Memory B cell (primary cell): ENCODE measurements around the gene CRAMP1.
A peak's percentile ranks its signal among the peaks of the same experiment; 100 is the strongest.
"Not testable (repeated sequence)": the region's sequence is repeated elsewhere in the genome, so short reads cannot be mapped to it uniquely, and the experiment has no call there.

Experiments used
- ATAC-seq: fragments of 150-1000 bp; cut with Tn5 transposase; 2 replicates; pipeline ENCODE4 v1.10.0; 2021; ENCODE audit warnings: low read depth, mild to moderate bottlenecking, moderate library complexity
- DNase-seq, 2 donors: peaks; one replicate each; pipeline ENCODE4 v3.0.0; 2022; ENCODE audit warnings: low spot score in 2 of 2
- H3K27ac Mint-ChIP-seq: one replicate; pipeline ENCODE4 v1.8.0; 2022; ENCODE audit warnings: mild to moderate bottlenecking, moderate library complexity, mixed read lengths
- H3K27me3 Mint-ChIP-seq: one replicate; pipeline ENCODE4 v1.8.0; 2022; ENCODE audit warnings: mixed read lengths
- H3K36me3 Mint-ChIP-seq: one replicate; pipeline ENCODE4 v1.8.0; 2022; ENCODE audit warnings: mild to moderate bottlenecking, mixed read lengths
- H3K4me1 Mint-ChIP-seq: one replicate; pipeline ENCODE4 v1.8.0; 2022; ENCODE audit warnings: mixed read lengths
- H3K4me3 Mint-ChIP-seq: one replicate; pipeline ENCODE4 v1.8.0; 2022; ENCODE audit warnings: mild to moderate bottlenecking, moderate library complexity, mixed read lengths
- H3K9me3 Mint-ChIP-seq: one replicate; pipeline ENCODE4 v1.8.0; 2022; ENCODE audit warnings: mixed read lengths

CRAMP1 gene

GRCh38 chr16:1581804-1582203, 30.4 kb upstream of the CRAMP1 start:
- Mint-ChIP-seq H3K36me3 (peaks cover 8% of the 10 kb centered on the region), H3K27ac (no peak overlapping the region), H3K4me1 (peaks cover 2% of the 10 kb centered on the region), H3K9me3 (peaks cover 5% of the 10 kb centered on the region), H3K27me3 (no peaks in the 10 kb centered on the region), H3K4me3 (no peak overlapping the region)
- ATAC-seq = no peak
- no peak for DNase-seq

GRCh38 chr16:1583180-1583579, 29.0 kb upstream of the CRAMP1 start:
- H3K4me1 Mint-ChIP-seq = peaks cover 2% of the 10 kb centered on the region
- no peak overlapping the region for H3K4me3 Mint-ChIP-seq
- DNase-seq (no peak), ATAC-seq (no peak)
- no peaks in the 10 kb centered on the region for H3K27me3 Mint-ChIP-seq
- H3K36me3 Mint-ChIP-seq = peaks cover 8% of the 10 kb centered on the region
- H3K27ac Mint-ChIP-seq = no peak overlapping the region
- H3K9me3 Mint-ChIP-seq = peaks cover 5% of the 10 kb centered on the region

DNA sequence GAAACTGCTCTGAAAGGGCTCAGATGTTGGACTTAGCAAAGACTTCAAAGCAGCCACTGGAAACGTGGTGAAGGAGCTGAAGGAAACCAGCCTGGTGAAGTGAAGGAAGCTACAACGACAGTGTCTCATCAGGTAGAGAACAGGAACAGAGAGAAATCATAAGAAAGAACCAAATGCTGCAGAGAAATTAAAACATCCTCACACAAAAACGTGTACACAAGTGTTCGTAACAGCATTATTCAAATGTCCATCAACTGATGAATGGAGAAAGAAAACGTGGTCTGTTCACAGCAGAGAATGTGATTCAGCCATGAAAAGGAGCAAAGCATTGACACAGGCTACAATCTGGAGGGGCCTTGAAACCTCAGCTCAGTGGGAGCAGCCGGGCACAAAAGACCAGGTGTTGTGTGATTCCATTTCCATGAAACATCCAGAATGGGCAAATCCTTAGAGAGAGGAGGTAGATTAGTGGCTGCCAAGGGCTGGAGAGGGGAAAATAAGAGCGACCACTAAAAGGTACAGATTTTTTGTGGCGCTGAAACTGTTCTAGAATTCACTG, 27.2 kb upstream of the CRAMP1 start:
- Mint-ChIP-seq H3K4me1 (peaks cover 2% of the 10 kb centered on the region), H3K36me3 (peaks cover 8% of the 10 kb centered on the region), H3K27me3 (no peaks in the 10 kb centered on the region), H3K27ac (no peak overlapping the region), H3K9me3 (peaks cover 5% of the 10 kb centered on the region), H3K4me3 (no peak overlapping the region)
- DNase-seq (no peak), ATAC-seq (no peak)

- H3K9me3 Mint-ChIP-seq = no peaks in the 10 kb centered on the region
- no peak overlapping the region for H3K4me3 Mint-ChIP-seq
- H3K27me3 Mint-ChIP-seq = no peaks in the 10 kb centered on the region
- no peaks in the 10 kb centered on the region for H3K4me1 Mint-ChIP-seq
- no peak overlapping the region for H3K27ac Mint-ChIP-seq
- ATAC-seq (no peak), DNase-seq (no peak)
- H3K36me3 Mint-ChIP-seq = no peaks in the 10 kb centered on the region
Measured at GRCh38 chr16:1590366-1590765, 21.8 kb upstream of the CRAMP1 start.

- DNase-seq (no peak), ATAC-seq (no peak)
- no peaks in the 10 kb centered on the region for H3K36me3 Mint-ChIP-seq
- H3K4me1 Mint-ChIP-seq = no peaks in the 10 kb centered on the region
- H3K27me3 Mint-ChIP-seq = no peaks in the 10 kb centered on the region
- H3K4me3 Mint-ChIP-seq = no peak overlapping the region
- no peaks in the 10 kb centered on the region for H3K9me3 Mint-ChIP-seq
- no peak overlapping the region for H3K27ac Mint-ChIP-seq
Measured at GRCh38 chr16:1590930-1591705, 21.0 kb upstream of the CRAMP1 start.

- DNase-seq (no peak), ATAC-seq (no peak)
- no peaks in the 10 kb centered on the region for H3K9me3 Mint-ChIP-seq
- no peaks in the 10 kb centered on the region for H3K4me1 Mint-ChIP-seq
- peaks cover 2% of the 10 kb centered on the region for H3K36me3 Mint-ChIP-seq
- no peak overlapping the region for H3K27ac Mint-ChIP-seq
- H3K27me3 Mint-ChIP-seq = no peaks in the 10 kb centered on the region
- H3K4me3 Mint-ChIP-seq = no peak overlapping the region
Measured at GRCh38 chr16:1592446-1592845, 19.7 kb upstream of the CRAMP1 start.

GRCh38 chr16:1595511-1595910, 16.6 kb upstream of the CRAMP1 start:
- not testable (repeated sequence) for H3K27me3 Mint-ChIP-seq, DNase-seq, H3K36me3 Mint-ChIP-seq, H3K9me3 Mint-ChIP-seq, H3K4me1 Mint-ChIP-seq, H3K27ac Mint-ChIP-seq, ATAC-seq, H3K4me3 Mint-ChIP-seq

GRCh38 chr16:1596516-1596915, 15.6 kb upstream of the CRAMP1 start:
- DNase-seq (no peak), ATAC-seq (no peak)
- H3K9me3 Mint-ChIP-seq = no peaks in the 10 kb centered on the region
- no peaks in the 10 kb centered on the region for H3K27me3 Mint-ChIP-seq
- H3K4me3 Mint-ChIP-seq = no peak overlapping the region
- H3K27ac Mint-ChIP-seq = no peak overlapping the region
- H3K4me1 Mint-ChIP-seq = no peaks in the 10 kb centered on the region
- peaks cover 6% of the 10 kb centered on the region for H3K36me3 Mint-ChIP-seq

DNA sequence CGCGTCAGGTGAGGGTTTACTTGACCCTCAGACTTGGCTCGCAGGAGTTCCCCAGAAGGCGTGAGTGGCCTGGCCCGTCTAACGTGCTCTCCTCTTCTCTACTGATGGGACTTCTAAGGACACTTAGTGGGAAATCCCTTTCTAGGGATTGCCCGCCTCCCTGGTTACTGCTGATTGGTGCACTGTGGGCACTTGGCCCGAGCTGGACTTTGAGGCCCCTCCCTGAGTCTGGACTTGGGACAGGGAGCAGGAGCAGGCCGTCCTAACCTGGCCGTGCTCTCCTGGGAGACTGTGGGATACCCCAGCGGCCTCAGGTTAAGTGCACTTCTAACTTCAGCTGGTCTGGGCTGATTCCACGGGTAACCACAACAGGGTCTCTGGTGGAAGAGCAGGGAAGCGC, 15.0 kb upstream of the CRAMP1 start:
- Mint-ChIP-seq H3K27ac (no peak overlapping the region), H3K4me3 (no peak overlapping the region)

DNA sequence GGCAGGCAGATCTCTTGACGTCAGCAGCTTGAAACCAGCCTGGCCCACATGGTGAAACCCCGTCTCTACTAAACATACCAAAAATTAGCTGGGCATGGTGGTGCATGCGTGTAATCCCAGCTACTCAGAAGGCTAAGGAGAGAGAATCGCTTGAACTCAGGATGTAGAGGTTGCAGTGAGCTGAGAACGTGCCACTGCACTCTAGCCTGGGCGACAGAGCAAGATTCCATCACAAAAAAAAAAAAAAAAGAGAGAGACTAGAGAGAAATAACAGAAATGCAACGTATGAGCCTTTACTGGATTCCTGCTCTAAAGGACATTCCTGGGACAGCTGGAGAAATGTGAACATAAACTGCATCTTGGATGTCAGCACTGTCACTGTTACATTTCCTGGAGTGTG, 11.1 kb upstream of the CRAMP1 start:
- ATAC-seq = no peak
- no peak for DNase-seq
- H3K4me3 Mint-ChIP-seq = no peak overlapping the region
- H3K9me3 Mint-ChIP-seq = no peaks in the 10 kb centered on the region
- peaks cover 13% of the 10 kb centered on the region for H3K36me3 Mint-ChIP-seq
- H3K4me1 Mint-ChIP-seq = no peaks in the 10 kb centered on the region
- no peaks in the 10 kb centered on the region for H3K27me3 Mint-ChIP-seq
- no peak overlapping the region for H3K27ac Mint-ChIP-seq

More for the DNA sequence above, 15.0 kb upstream of the CRAMP1 start:
- no peaks in the 10 kb centered on the region for H3K4me1 Mint-ChIP-seq
- H3K9me3 Mint-ChIP-seq = no peaks in the 10 kb centered on the region
- H3K27me3 Mint-ChIP-seq = no peaks in the 10 kb centered on the region
- peaks cover 6% of the 10 kb centered on the region for H3K36me3 Mint-ChIP-seq
- no peak for DNase-seq
- no peak for ATAC-seq

GRCh38 chr16:1601489-1601888, 10.7 kb upstream of the CRAMP1 start:
- DNase-seq (no peak), ATAC-seq (no peak)
- Mint-ChIP-seq H3K9me3 (no peaks in the 10 kb centered on the region), H3K27ac (no peak overlapping the region), H3K36me3 (peaks cover 13% of the 10 kb centered on the region), H3K4me3 (no peak overlapping the region), H3K4me1 (no peaks in the 10 kb centered on the region), H3K27me3 (no peaks in the 10 kb centered on the region)

DNA sequence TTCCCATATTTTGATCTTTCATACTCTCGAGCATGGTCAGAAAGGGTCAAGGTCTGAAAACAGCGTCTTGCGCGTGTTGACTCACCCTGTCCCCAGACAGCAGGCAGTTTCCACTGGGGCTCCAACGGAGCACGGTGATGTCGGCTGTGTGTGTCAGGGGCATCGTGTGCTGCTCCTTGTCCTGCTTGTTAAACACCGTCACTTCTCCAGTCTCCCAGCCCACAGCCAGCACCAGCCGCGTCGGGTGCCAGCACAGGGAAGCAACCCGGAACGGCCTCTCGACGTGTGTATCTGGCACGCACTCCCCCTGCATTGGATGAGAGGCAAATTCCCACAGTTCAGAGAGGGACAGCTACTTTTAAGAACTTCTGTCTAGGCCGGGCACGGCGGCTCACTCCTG, 9.9 kb upstream of the CRAMP1 start:
- H3K36me3 Mint-ChIP-seq = peaks cover 14% of the 10 kb centered on the region
- no peak overlapping the region for H3K4me3 Mint-ChIP-seq
- ATAC-seq (no peak), DNase-seq (no peak)
- peaks cover 3% of the 10 kb centered on the region for H3K4me1 Mint-ChIP-seq
- H3K27me3 Mint-ChIP-seq = no peaks in the 10 kb centered on the region
- H3K9me3 Mint-ChIP-seq = no peaks in the 10 kb centered on the region
- H3K27ac Mint-ChIP-seq = no peak overlapping the region

- Mint-ChIP-seq H3K9me3 (no peaks in the 10 kb centered on the region), H3K36me3 (peaks cover 10% of the 10 kb centered on the region), H3K27me3 (no peaks in the 10 kb centered on the region), H3K4me3 (no peak overlapping the region), H3K27ac (no peak overlapping the region), H3K4me1 (peaks cover 4% of the 10 kb centered on the region)
- no peak for ATAC-seq
- DNase-seq = no peak
Measured at GRCh38 chr16:1606774-1607173, 5.4 kb upstream of the CRAMP1 start.

DNA sequence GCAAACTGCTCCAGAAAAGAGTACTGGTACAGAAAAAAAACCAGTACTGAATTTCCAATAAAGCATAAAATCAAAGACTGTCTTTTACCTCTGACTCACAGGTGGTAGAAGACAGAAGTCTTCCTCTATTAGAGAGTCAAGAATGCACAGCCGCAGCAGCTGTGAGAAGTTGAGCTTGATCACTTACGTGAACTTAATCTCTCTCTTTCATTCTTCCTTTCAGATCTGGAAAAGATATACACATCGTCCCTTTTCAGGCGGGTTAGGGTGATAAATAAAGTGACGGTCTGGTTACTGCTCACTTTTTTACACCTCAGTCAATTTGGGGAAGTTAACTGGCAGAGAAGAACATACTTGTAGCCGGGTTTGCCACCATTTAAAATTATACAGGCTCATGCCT, 4.2 kb upstream of the CRAMP1 start:
- ATAC-seq (no peak), DNase-seq (no peak)
- no peaks in the 10 kb centered on the region for H3K9me3 Mint-ChIP-seq
- peak overlapping the region; percentile 8 for H3K4me3 Mint-ChIP-seq
- H3K4me1 Mint-ChIP-seq = peaks cover 6% of the 10 kb centered on the region
- H3K27ac Mint-ChIP-seq = no peak overlapping the region
- H3K36me3 Mint-ChIP-seq = peaks cover 10% of the 10 kb centered on the region
- H3K27me3 Mint-ChIP-seq = no peaks in the 10 kb centered on the region
